COLO668 (cell line): Measurements from ENCODE around the gene CALML4.
"Not testable (repeated sequence)": the region's sequence is repeated elsewhere in the genome, so short reads cannot be mapped to it uniquely, and the experiment has no call there.

Experiments
- DNase-seq: peaks from one replicate; lab custom pipeline; 2025; ENCODE audit not compliant: unreplicated experiment; lab: John Stamatoyannopoulos, UW

Gene CALML4

GRCh38 chr15:68208636-68209240 lies 3.6 kb upstream of the CALML4 start:
- DNase-seq, result no peak

DNA sequence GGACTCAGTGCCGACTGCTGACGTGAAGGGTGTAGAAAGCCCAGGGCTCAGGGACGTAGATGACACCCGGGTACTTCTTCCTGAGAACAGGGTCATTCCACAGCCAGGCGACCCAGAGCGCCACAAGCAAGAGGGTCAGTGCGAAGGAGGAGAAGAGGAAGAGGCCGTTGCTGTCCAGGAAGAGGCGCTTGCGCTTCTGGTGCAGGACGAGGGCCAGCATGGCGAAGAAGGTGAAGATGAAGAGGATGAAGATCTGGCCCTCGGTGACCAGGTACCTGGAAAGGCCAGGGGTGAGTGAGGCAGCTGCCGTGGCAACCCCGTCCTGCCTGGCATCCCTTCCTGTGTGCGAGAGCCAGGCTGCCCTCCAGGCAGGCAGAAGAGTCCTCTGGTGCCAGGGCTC lies 3.0 kb upstream of the CALML4 start:
- no peak for DNase-seq

- DNase-seq, result no peak
Measured at GRCh38 chr15:68207176-68207935, 2.2 kb upstream of the CALML4 start.

DNA sequence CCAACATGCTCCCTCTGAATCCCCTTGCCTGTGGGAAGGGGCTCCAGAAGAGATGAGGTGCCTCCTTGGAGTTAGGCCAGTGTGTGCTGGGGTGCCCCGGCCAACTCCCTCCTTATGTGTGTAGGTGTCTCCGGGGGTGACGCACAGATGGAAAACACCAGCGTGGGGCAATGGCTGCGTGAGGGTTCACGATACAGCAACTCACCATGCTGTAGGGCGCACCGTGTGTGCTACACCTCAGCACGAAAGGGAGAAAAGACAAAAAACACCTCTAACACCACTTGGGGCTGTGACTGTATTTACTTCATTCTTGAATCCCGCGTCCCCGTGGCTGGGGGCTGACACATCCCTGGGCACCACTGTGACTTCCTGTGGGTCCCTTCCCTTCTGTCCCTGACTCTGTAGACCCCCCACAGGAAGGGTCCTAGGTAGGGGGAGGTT lies 1.6 kb upstream of the CALML4 start:
- no peak for DNase-seq

- DNase-seq, result peak; percentile 15
Measured at GRCh38 chr15:68205954-68206539, 915 bp upstream of the CALML4 start.

DNA sequence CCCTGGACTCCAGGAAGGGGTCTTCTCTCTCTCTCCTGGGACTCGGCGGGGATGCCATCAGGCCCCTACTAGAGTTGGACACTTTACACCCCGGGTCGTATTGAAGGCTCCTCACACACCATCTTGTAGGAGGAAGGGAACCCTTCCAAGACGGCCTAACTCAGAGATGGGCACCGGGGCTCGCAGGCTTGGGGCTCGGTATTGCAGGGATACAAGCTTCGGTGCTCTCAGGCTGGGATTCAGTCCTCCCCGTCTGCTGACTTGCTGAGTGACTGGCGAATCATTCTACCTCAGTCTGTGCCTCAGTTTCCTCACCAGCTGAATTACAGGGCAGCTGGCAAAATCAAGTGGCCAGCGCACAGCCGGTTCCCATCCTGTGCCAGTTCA lies 419 bp upstream of the CALML4 start:
- DNase-seq, result no peak

GRCh38 chr15:68204361-68204760 lies 771 bp downstream of the CALML4 start:
- DNase-seq, result no peak

DNA sequence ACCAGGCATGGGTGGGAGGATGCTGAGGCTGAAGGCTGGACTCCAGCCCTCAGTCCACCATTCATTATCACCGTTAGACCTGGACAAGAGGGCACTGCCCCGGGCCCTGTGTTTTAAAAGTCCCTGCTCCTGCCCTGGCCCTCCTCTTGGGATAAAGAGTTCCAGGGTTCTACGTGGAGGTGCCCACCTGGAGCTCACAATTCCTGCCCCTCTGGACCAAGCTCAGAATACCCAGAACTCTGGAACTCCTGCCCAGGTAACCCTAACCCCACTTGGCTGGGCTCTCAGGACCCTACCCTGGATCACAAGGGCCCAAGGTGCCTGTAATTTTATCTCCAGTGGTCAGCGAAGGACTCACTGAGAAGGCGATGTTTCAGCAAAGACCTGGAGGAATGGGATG lies 1.2 kb downstream of the CALML4 start:
- no peak for DNase-seq

DNA sequence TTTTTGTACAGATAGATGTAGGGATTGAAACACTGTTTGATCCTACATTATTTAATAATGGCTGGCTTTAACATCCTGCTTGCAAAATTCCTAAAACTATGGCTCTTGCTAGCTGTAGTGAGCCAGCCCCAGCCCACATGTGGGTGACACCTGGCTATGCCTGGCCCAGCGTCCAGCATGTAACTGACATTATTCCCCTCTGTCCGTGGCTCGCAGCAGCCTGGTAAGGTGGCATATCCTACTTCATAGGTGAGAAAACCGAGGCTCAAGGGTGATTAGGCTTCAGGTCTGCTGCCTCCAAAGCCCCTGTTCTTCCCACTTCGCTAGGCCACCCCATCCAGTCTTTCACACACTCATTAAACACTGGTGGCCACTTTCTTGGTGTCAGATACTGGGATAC lies 1.6 kb downstream of the CALML4 start:
- no peak for DNase-seq

- DNase-seq, result not testable (repeated sequence)
Measured at GRCh38 chr15:68202994-68203393, 2.1 kb downstream of the CALML4 start.

DNA sequence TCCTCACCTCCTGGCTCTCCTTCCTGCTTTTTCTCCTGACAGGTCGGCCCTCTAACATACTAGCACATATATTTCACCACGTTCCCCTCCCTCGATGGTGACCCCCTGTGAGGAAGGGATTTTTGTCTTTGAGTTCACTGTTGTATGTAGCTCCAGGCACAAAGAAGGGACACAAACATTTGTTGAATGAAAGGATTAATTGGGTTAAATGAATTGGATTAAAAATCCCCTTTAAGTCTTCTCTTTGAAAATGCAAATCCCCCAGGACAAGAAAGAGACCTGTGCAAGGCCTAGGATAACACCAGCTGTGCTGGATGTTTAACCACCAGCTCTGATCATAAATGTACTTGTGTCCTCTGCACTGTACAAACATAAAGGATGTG lies 3.3 kb downstream of the CALML4 start:
- DNase-seq, result no peak

- DNase-seq, result no peak
Measured at GRCh38 chr15:68201153-68201878, 3.8 kb downstream of the CALML4 start.

- no peak for DNase-seq
Measured at GRCh38 chr15:68200016-68200861, 4.9 kb downstream of the CALML4 start.

- no peak for DNase-seq
Measured at GRCh38 chr15:68199340-68199739, 5.8 kb downstream of the CALML4 start.

DNA sequence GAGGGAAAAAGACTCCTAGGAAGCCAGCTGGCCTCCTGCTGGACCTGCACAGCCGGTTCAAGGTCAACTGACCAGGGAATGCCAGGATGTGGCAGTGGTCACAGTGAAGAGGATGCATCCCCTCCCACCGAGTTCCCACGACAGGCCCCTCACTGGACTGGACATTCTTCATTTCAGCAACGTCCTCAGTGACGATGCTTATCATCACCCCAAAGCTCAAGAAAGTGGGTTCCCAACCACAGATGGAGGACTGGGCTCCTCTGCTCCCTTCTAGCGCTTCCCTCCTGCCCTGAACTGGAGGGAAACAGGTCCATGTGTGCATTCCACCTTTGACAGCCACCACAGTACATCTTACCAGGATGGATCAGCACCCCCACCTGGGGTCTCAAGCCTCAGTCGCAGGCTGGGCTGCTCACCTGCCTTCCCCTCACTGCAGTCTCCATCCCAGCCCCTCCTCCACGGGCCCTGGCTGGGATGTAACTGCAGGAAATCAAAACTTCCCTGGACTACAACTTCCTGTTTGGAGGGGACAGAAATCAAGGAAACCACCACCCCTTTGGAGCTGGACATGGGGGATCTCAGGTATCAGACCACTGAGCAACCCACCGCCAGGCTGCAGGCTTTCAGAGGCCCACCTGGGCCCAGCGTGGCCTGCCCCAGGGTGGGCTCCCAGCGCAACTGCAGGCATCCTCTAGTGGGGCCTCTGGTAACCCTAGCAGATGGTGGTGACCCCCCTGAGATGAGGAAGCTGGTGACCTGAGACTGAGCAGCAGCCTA lies 7.3 kb downstream of the CALML4 start:
- no peak for DNase-seq

- DNase-seq, result no peak
Measured at GRCh38 chr15:68197170-68197492, 8.0 kb downstream of the CALML4 start.

DNA sequence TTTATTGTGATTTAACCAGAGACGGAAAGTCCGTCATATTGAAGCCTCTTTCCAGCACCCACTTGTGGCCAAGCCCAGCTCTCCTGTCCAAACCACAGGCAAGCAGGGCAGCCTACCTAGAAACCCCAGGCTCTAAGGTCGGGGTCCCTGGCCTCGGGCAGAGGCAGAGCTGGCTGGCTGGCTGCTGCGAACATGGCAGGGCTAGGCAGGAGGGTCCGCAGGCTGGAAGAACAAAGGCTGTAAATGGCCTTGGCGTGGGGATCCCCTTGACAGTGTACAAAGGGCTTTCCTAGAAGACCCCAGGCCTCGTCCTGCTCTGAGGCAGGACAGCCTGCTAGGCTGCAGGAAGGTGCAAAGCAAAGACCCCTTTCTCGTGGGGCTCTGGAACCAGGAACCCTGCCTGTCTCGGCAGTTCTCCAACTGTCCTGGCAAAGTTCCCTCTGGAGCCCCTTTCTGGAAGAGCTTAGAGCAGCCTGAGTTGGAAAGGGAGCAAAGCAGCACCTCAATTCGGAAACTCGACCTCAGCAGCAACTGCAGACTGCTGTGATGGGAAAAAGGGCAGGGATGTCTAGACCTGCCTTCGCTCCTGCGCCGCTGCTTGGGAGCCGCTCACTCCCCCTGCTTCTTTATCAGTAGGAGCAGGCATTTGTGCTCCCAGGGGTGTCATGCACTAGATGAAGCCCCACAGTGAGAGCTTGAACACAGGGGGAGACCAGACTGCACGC lies 8.5 kb downstream of the CALML4 start:
- DNase-seq, result no peak

DNA sequence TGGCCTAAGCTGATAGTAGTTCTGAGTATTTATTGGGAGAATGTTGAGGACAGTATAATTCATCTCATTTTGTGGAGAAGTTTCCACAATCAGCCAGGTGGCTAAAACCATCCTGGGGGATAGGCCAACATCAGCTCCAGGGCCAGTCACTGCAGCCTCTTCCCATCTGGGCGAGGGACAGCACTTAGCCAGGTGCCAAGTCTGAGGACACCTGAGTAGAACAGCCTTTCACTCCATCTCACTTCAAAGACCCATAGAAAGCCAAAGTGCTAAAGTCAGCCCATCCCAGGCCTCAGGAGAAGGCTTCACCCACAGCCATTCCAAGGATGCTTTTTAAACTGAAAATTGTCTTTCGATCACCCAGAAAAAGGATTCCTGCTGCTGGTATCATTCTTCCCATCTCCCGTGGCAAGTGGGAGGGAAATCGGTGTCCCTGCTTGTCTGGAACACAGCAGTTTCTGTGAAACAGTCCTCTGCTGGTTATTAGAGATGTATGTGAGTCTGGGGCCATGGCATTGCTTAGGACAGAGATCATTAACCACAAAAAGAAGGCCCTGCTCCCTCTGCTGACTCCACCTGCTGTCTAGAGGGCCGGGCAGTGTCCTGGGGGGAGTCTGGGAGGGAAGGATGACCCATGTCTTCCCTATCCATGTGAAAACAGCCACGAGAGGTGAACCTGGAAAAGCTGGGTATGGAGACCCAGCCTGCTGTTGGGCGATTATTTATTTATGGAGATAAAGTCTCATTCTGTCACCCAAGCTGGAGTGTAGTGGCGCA lies 9.6 kb downstream of the CALML4 start:
- no peak for DNase-seq
